ENCODE results near the gene RORC. TPM values are rescaled to one million over a fixed set of nuclear protein-coding genes. Genes with fewer than 3 reads are reported as not detected.
A peak's percentile ranks its signal among the peaks of the same experiment; 100 is the strongest.

RORC gene
- total and polyA plus RNA-seq, 5 donors from 2014 or later: 6.2 to 16.7 (median 13.7) TPM

DNA sequence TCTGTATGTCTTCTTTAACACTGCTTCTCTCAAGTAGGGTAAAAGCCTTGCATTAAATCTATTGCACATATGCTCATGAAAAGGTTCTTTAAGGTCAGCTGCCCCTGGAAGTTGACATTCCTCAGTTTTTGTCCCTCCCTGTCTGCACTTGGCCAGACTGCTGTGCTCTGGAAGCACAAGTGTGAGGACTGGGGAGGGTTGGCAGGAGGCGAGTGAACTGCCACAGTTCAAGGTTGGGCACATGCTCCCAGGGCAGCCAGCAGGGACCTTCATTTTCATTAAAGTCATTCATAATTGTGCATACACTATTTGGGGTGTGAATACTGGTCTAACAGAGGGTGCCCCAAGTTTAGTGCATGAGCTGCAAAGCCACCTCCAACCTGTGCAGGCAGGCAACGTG is 32.8 kb upstream of the RORC start:
- H3K36me3 Mint-ChIP-seq: no peaks in the 10 kb centered on the region
- H3K27ac Mint-ChIP-seq: no peak overlapping the region
- Histone ChIP-seq H3K27ac (ENCODE audit: insufficient read depth, low read length, poor library complexity, severe bottlenecking) (no peak overlapping the region), H3K4me3 (ENCODE audit: low read depth, low read length) (no peak overlapping the region), H3K36me3 (ENCODE audit: control insufficient read depth, insufficient read depth, low read length) (no peaks in the 10 kb centered on the region), H3K27me3 (ENCODE audit: control insufficient read depth, insufficient read depth, low read length) (no peaks in the 10 kb centered on the region), H3K9me3 (ENCODE audit: control insufficient read depth in 2 of 2, low read length in 2 of 2) (no peaks in the 10 kb centered on the region), H3K4me1 (ENCODE audit: control insufficient read depth, insufficient read depth, low read length, poor library complexity, severe bottlenecking) (no peaks in the 10 kb centered on the region)
- DNase-seq (no peak), ATAC-seq (ENCODE audit: low read depth in 2 of 2) (no peak)
- H3K9me3 Mint-ChIP-seq: no peaks in the 10 kb centered on the region
- H3K4me3 Mint-ChIP-seq: no peak overlapping the region
- no peaks in the 10 kb centered on the region for H3K27me3 Mint-ChIP-seq
- H3K4me1 Mint-ChIP-seq: peaks cover 0 to 11% (median 4%) of the 10 kb centered on the region in 4 donors

DNA sequence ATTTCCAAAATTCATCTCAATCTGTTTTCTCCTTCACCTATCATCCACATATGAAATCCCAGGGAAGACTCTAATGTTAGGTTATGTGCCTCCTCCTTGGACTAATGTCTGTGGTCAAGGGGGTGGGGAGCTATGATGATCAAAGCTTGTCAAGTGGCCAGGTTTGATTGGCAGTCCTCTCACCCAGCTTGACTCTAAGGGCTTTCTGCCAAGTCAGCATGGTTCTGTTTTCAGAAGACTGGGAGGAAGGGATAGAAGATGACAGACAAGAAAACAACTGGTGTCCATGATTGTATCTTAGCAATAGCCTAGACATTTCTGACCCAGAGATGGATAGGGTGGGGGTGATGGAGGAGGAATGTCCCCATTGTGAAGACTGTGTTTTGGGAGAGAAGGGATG is 31.0 kb upstream of the RORC start:
- H3K4me3 Mint-ChIP-seq: no peak overlapping the region
- no peaks in the 10 kb centered on the region for H3K9me3 Mint-ChIP-seq
- Histone ChIP-seq H3K4me1 (ENCODE audit: control insufficient read depth, insufficient read depth, low read length, poor library complexity, severe bottlenecking) (no peaks in the 10 kb centered on the region), H3K9me3 (ENCODE audit: control insufficient read depth in 2 of 2, low read length in 2 of 2) (no peaks in the 10 kb centered on the region), H3K36me3 (ENCODE audit: control insufficient read depth, insufficient read depth, low read length) (no peaks in the 10 kb centered on the region), H3K27ac (ENCODE audit: insufficient read depth, low read length, poor library complexity, severe bottlenecking) (no peak overlapping the region), H3K4me3 (ENCODE audit: low read depth, low read length) (no peak overlapping the region), H3K27me3 (ENCODE audit: control insufficient read depth, insufficient read depth, low read length) (no peaks in the 10 kb centered on the region)
- DNase-seq (no peak), ATAC-seq (ENCODE audit: low read depth in 2 of 2) (no peak)
- no peaks in the 10 kb centered on the region for H3K27me3 Mint-ChIP-seq
- no peak overlapping the region for H3K27ac Mint-ChIP-seq
- H3K4me1 Mint-ChIP-seq: peaks cover 0 to 3% (median under 1%) of the 10 kb centered on the region in 4 donors
- no peaks in the 10 kb centered on the region for H3K36me3 Mint-ChIP-seq

DNA sequence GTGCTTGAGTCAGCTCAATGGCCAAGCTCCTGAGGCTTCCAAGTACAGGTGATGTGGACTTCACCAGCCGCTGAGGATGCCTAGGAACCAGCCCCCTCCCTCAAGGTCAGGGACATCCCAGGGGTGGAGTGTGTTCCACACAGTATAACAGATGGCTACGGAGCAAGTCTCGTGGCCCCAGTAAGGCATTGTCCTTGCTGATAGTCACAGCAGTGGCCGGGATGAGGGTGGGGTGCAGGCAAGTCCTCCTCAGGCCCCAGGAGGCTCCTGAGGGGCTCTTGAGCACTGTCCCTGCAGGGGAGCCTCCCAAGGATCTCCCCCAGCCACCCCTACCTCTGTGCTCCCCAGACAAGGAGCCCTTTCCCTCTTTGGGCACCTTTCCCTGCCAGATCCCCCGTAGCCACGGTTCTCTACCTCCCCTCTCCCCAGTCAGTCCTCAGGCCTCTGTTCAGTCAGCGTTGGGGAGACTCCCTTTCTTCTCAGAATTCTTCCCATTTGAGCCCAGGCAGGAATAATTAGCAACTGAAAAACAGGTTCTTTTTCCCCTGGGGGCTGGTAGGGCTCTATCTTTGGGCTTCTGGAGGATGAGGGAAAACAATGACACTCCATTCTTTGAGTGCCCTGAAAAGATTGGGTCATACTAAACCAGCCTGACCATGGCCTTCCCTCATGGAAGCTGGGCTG is 29.0 kb upstream of the RORC start:
- Mint-ChIP-seq H3K27me3 (no peaks in the 10 kb centered on the region), H3K4me3 (no peak overlapping the region), H3K27ac (no peak overlapping the region), H3K4me1 (peaks cover 0 to 3% (median 0%) of the 10 kb centered on the region in 4 donors), H3K9me3 (no peaks in the 10 kb centered on the region), H3K36me3 (no peaks in the 10 kb centered on the region)
- Histone ChIP-seq H3K27ac (ENCODE audit: insufficient read depth, low read length, poor library complexity, severe bottlenecking) (no peak overlapping the region), H3K9me3 (ENCODE audit: control insufficient read depth in 2 of 2, low read length in 2 of 2) (no peaks in the 10 kb centered on the region), H3K4me3 (ENCODE audit: low read depth, low read length) (no peak overlapping the region), H3K36me3 (ENCODE audit: control insufficient read depth, insufficient read depth, low read length) (no peaks in the 10 kb centered on the region), H3K27me3 (ENCODE audit: control insufficient read depth, insufficient read depth, low read length) (no peaks in the 10 kb centered on the region), H3K4me1 (ENCODE audit: control insufficient read depth, insufficient read depth, low read length, poor library complexity, severe bottlenecking) (no peaks in the 10 kb centered on the region)
- DNase-seq (no peak), ATAC-seq (ENCODE audit: low read depth in 2 of 2) (no peak)

DNA sequence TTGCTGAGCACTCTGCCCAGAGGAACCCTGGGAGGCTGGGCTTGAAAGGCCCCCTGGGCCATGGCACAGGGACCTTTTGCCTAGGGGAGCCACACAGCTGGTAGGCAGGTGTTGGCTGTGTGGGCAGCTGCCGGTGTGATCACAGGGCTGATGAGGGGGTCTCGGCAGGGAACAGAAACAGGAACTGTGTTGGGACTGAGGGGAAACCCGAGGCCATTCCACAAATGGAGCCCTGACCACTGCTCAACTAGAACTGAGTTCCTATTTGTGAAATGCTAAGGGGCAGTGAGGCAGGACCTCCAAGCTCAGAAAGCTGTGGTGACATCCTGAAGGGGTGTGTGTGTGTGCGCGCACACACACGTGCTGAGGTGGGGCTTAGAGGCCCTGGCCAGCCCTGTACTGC is 28.3 kb upstream of the RORC start:
- H3K27ac Mint-ChIP-seq: no peak overlapping the region
- peaks cover 0 to 1% (median 0%) of the 10 kb centered on the region in 4 donors for H3K4me1 Mint-ChIP-seq
- H3K4me3 Mint-ChIP-seq: no peak overlapping the region
- Histone ChIP-seq H3K27ac (ENCODE audit: insufficient read depth, low read length, poor library complexity, severe bottlenecking) (no peak overlapping the region), H3K4me1 (ENCODE audit: control insufficient read depth, insufficient read depth, low read length, poor library complexity, severe bottlenecking) (no peaks in the 10 kb centered on the region), H3K36me3 (ENCODE audit: control insufficient read depth, insufficient read depth, low read length) (no peaks in the 10 kb centered on the region), H3K4me3 (ENCODE audit: low read depth, low read length) (no peak overlapping the region), H3K9me3 (ENCODE audit: control insufficient read depth in 2 of 2, low read length in 2 of 2) (no peaks in the 10 kb centered on the region), H3K27me3 (ENCODE audit: control insufficient read depth, insufficient read depth, low read length) (no peaks in the 10 kb centered on the region)
- DNase-seq (no peak), ATAC-seq (ENCODE audit: low read depth in 2 of 2) (no peak)
- no peaks in the 10 kb centered on the region for H3K27me3 Mint-ChIP-seq
- no peaks in the 10 kb centered on the region for H3K36me3 Mint-ChIP-seq
- H3K9me3 Mint-ChIP-seq: no peaks in the 10 kb centered on the region

DNA sequence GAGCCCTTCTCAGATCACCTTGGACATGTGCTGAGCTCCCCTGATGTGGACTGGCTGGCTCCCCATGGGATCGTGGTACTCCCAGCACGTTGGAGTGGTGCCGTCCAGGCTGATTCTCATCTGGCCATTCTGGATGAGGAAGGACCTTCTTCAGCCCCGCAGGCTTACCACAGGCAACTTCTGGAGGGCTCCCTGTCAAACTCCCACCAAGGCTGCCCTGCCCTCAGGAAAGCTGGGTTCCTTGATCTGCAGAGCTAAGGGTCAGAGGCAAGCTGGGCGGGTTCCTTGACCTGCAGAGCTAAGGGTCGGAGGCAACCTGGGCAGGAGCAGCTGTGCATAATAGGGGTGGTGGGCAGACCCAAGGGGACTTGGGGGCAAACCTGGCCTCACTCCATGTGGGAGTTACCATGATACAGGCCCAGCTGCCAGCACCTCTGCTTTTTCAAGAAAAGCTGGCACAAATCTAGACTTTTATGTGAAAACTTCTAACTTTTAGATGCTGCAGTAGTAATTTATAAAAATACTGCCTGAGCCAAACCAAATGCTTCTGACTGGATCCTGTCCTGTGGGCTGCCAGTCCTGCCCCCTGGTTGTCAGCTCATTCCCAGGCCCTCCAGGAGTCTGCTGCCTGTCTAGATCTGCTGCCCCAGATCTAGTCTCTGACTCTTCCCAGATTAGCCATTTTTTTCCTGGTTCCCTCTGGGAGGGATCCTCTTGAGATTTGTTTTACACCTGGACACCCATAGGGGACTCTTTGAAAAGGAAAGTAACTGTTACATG is 27.5 kb upstream of the RORC start:
- Mint-ChIP-seq H3K36me3 (no peaks in the 10 kb centered on the region), H3K9me3 (no peaks in the 10 kb centered on the region), H3K4me3 (no peak overlapping the region), H3K4me1 (peaks cover 0 to 1% (median 0%) of the 10 kb centered on the region in 4 donors), H3K27ac (no peak overlapping the region), H3K27me3 (no peaks in the 10 kb centered on the region)
- no peaks in the 10 kb centered on the region for H3K36me3 ChIP-seq (ENCODE audit: control insufficient read depth, insufficient read depth, low read length)
- DNase-seq (no peak), ATAC-seq (ENCODE audit: low read depth in 2 of 2) (no peak)
- no peaks in the 10 kb centered on the region for H3K4me1 ChIP-seq (ENCODE audit: control insufficient read depth, insufficient read depth, low read length, poor library complexity, severe bottlenecking)
- no peak overlapping the region for H3K4me3 ChIP-seq (ENCODE audit: low read depth, low read length)
- no peaks in the 10 kb centered on the region for H3K9me3 ChIP-seq (ENCODE audit: control insufficient read depth in 2 of 2, low read length in 2 of 2)
- H3K27me3 ChIP-seq (ENCODE audit: control insufficient read depth, insufficient read depth, low read length): no peaks in the 10 kb centered on the region
- no peak overlapping the region for H3K27ac ChIP-seq (ENCODE audit: insufficient read depth, low read length, poor library complexity, severe bottlenecking)

DNA sequence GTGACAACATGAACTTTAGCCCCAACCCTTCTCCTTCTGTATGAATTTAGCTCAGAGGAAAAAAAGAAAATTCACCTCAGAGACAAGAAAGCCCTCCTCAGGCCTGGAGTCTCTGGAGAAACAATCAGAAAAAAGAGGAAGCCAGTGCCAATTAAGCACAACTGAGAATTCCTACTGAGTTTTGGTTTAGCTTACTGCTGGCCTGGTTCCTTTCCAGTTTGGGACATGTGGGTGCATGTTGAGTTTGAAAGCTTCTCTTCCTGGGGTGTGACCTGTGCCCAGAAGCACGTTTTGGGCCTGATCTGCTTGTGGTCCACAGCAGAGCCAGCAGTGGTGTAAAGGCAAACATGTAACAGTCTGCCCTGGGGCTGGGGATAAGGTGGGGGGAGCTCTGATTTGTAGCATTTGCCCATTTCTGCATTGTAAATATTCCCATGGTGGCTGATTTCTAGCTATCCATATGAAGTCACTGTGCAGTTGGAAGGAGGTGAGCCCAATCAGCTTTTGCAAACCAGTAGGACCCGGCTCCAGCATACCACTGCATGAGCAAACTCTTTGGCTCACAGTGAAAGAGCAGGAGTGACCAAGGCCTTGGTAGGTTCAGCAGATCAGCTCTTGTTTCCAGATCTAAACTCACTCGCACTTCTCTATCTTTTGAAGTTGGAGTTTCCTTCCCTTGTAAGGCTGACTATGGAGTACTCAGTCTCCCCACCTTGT is 26.6 kb upstream of the RORC start:
- DNase-seq (no peak), ATAC-seq (ENCODE audit: low read depth in 2 of 2) (no peak)
- no peak overlapping the region for H3K27ac ChIP-seq (ENCODE audit: insufficient read depth, low read length, poor library complexity, severe bottlenecking)
- Mint-ChIP-seq H3K36me3 (no peaks in the 10 kb centered on the region), H3K4me1 (peaks cover 0 to 4% (median 0%) of the 10 kb centered on the region in 4 donors), H3K4me3 (no peak overlapping the region), H3K9me3 (no peaks in the 10 kb centered on the region), H3K27ac (peak overlapping the region in 1 of 3 donors; percentile 48), H3K27me3 (no peaks in the 10 kb centered on the region)
- H3K4me3 ChIP-seq (ENCODE audit: low read depth, low read length): no peak overlapping the region
- H3K4me1 ChIP-seq (ENCODE audit: control insufficient read depth, insufficient read depth, low read length, poor library complexity, severe bottlenecking): no peaks in the 10 kb centered on the region
- H3K27me3 ChIP-seq (ENCODE audit: control insufficient read depth, insufficient read depth, low read length): no peaks in the 10 kb centered on the region
- H3K36me3 ChIP-seq (ENCODE audit: control insufficient read depth, insufficient read depth, low read length): no peaks in the 10 kb centered on the region
- no peaks in the 10 kb centered on the region for H3K9me3 ChIP-seq (ENCODE audit: control insufficient read depth in 2 of 2, low read length in 2 of 2)

DNA sequence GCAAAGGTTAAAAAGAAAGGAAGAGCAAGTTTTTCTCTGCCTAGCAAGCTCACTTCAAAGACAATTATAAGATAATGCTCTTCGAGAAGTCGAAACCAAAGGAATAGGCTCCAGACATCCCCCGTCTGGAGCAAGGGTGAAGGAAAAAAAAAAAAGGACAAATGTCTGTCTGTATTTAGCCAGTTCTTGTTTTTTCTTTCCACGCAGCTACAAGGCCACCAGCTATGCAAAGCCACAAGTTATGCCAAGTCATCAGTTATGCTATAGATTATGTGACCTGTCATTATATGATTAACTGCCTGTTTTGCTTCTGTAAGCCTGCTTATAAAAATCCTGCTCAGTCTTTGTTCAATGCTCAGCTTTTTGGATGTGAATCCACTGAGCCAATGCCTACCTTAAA is 24.3 kb upstream of the RORC start:
- H3K9me3 Mint-ChIP-seq: no peaks in the 10 kb centered on the region
- no peak overlapping the region for H3K27ac ChIP-seq (ENCODE audit: insufficient read depth, low read length, poor library complexity, severe bottlenecking)
- no peak overlapping the region for H3K27ac Mint-ChIP-seq

More for the DNA sequence above, 24.3 kb upstream of the RORC start:
- H3K4me1 Mint-ChIP-seq: peaks cover 0 to 4% (median 2%) of the 10 kb centered on the region in 4 donors
- H3K9me3 ChIP-seq (ENCODE audit: control insufficient read depth in 2 of 2, low read length in 2 of 2): no peaks in the 10 kb centered on the region
- no peak for DNase-seq
- H3K36me3 ChIP-seq (ENCODE audit: control insufficient read depth, insufficient read depth, low read length): no peaks in the 10 kb centered on the region
- H3K27me3 Mint-ChIP-seq: no peaks in the 10 kb centered on the region
- ATAC-seq (ENCODE audit: low read depth in 2 of 2): no peak
- H3K36me3 Mint-ChIP-seq: peaks cover 3% of the 10 kb centered on the region
- H3K4me3 Mint-ChIP-seq: no peak overlapping the region
- H3K27me3 ChIP-seq (ENCODE audit: control insufficient read depth, insufficient read depth, low read length): no peaks in the 10 kb centered on the region
- H3K4me1 ChIP-seq (ENCODE audit: control insufficient read depth, insufficient read depth, low read length, poor library complexity, severe bottlenecking): no peaks in the 10 kb centered on the region
- H3K4me3 ChIP-seq (ENCODE audit: low read depth, low read length): no peak overlapping the region
